Daoy (cell line): ENCODE data around the gene ABLIM1. TPM values are rescaled to one million over a fixed set of nuclear protein-coding genes. Genes with fewer than 3 reads are reported as not detected.

Experiments used
- DNase-seq: peaks from one replicate; pipeline ENCODE4 v3.0.0-alpha.2; 2015; ENCODE audit warnings: low read depth
- total RNA-seq: library from RNA; depleted of rRNA; stranded (reverse); fragments of >200 nt; shearing (Covaris generic); gene quantifications from 2 replicates; pipeline ENCODE4 v1.2.3, GENCODE V29; 2014

The ABLIM1 gene
- total RNA-seq, 1 experiment from 2014 or later: 3.0 TPM

GRCh38 chr10:114547056-114547455, 111.0 kb downstream of the ABLIM1 start:
- DNase-seq: no peak

GRCh38 chr10:114545819-114546218, 112.3 kb downstream of the ABLIM1 start:
- DNase-seq: no peak

GRCh38 chr10:114545071-114545470, 113.0 kb downstream of the ABLIM1 start:
- DNase-seq: no peak

- no peak for DNase-seq
These were observed 113.9 kb downstream of the ABLIM1 start for GRCh38 chr10:114544045-114544659.

- DNase-seq: no peak
These were observed 114.6 kb downstream of the ABLIM1 start for GRCh38 chr10:114543456-114543855.

- DNase-seq: no peak
These were observed 115.7 kb downstream of the ABLIM1 start for GRCh38 chr10:114542373-114542772.

- no peak for DNase-seq
These were observed 116.3 kb downstream of the ABLIM1 start for GRCh38 chr10:114541797-114542160.

GRCh38 chr10:114541081-114541796, 116.8 kb downstream of the ABLIM1 start:
- no peak for DNase-seq

- no peak for DNase-seq
These were observed 117.8 kb downstream of the ABLIM1 start for GRCh38 chr10:114540236-114540635.

- DNase-seq: no peak
These were observed 118.5 kb downstream of the ABLIM1 start for GRCh38 chr10:114539623-114540022.

- no peak for DNase-seq
These were observed 119.7 kb downstream of the ABLIM1 start for GRCh38 chr10:114538181-114538906.

GRCh38 chr10:114537736-114538135, 120.3 kb downstream of the ABLIM1 start:
- DNase-seq: no peak

GRCh38 chr10:114534571-114534981, 123.5 kb downstream of the ABLIM1 start:
- no peak for DNase-seq

GRCh38 chr10:114532226-114532625, 125.8 kb downstream of the ABLIM1 start:
- DNase-seq: no peak

- peak; percentile 77 for DNase-seq
These were observed 131.4 kb downstream of the ABLIM1 start for GRCh38 chr10:114526504-114527238.

- DNase-seq: peak; percentile 11
These were observed 132.0 kb downstream of the ABLIM1 start for GRCh38 chr10:114526126-114526503.

- peak; percentile 9 for DNase-seq
These were observed 132.6 kb downstream of the ABLIM1 start for GRCh38 chr10:114525368-114525949.

- no peak for DNase-seq
These were observed 134.2 kb downstream of the ABLIM1 start for GRCh38 chr10:114523876-114524275.

GRCh38 chr10:114521255-114521654, 136.8 kb downstream of the ABLIM1 start:
- no peak for DNase-seq

GRCh38 chr10:114520453-114520852, 137.6 kb downstream of the ABLIM1 start:
- DNase-seq: peak; percentile 41

- DNase-seq: no peak
These were observed 138.2 kb downstream of the ABLIM1 start for GRCh38 chr10:114519756-114520293.

GRCh38 chr10:114519306-114519669, 138.8 kb downstream of the ABLIM1 start:
- DNase-seq: peak; percentile 11
